Activated T-cell treated with anti-CD3 and anti-CD28 coated beads for 48 hours (primary cell): ENCODE results near the gene TEX12.

ENCODE experiments used
- DNase-seq: peaks from one replicate; pipeline ENCODE4 v3.0.0-alpha.2; 2020; ENCODE audit warnings: low read depth

TEX12 gene

DNA sequence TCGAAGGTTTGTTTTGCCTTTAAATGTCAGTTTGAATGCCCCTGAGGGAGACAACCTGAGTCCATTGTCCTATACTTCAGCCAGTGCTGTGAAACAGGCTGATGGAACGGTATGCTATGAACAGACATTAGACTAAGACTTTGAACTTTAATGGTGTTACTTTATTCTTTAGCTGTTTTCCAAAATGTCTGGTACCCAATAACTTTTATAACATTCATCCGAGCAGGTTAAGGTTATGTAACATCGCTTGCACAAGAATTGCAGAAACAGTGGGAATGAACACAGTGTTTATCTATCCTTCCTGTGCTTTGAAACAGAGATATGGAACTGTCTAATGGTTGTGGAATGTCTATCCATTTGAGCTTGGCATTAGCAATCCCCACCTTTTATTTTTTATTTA, 46.6 kb downstream of the TEX12 start:
- DNase-seq, result no peak

GRCh38 chr11:112215621-112216020, 48.4 kb downstream of the TEX12 start:
- DNase-seq, result no peak

DNA sequence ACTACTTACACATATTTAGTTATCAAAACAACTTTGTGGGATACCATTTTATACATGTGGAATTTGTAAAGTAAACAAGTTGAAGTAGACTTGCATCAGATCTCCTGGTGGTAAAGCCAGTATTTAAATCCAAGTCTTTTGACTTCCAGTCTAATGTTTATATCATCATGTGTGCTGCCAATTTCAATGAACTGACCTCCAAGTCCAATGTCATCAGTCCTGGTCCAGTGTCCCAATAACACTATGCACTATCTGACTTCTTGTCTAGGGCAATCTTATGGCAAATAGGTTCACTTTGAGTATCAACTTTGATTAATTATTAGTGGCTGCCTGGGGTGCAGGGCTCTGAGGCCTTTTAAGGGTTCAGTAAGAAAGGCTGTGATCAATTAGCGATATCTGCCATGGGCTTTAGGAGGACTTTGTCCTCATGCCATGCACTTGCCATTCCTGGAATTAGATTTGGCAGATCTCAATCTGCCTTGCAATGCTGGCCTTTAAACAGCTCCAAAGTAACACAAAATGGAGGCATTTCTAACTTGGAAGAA, 49.5 kb downstream of the TEX12 start:
- no peak for DNase-seq

- DNase-seq, result no peak
These were observed 52.5 kb downstream of the TEX12 start for GRCh38 chr11:112219476-112220232.

DNA sequence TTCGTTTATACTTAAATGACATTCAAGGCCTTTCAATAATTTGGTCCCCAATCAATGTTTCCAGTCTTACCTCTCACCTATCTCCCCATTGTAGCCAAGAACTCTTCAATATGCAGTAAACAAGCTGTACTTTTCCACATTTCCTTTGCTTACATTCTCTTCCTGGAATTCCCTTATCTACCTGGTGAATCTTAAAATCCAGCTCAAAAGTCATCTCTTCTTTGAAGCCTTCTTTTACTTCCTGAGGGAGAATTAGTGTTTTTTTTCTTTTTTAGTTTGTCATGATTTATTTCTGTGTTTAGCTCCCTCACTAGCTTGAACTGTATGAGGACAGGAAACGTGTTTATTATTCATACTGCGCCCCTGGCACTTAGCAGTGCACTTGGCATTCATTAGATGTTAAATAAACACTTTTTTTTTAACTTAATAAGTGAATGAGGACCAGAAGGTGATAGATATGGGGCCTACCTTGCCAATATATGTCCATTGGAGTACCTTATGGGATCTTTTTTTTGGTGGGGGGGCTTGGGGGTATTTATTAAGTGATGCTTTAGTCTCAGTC, 54.2 kb downstream of the TEX12 start:
- no peak for DNase-seq
